Melanocyte of skin (primary cell): ENCODE results near the gene DHDDS. TPM values are rescaled to one million over a fixed set of nuclear protein-coding genes. Genes with fewer than 3 reads are reported as not detected.

Source experiments
- total RNA-seq, 2 donors: library from RNA; depleted of rRNA; stranded (reverse); fragments of >200 nt; gene quantifications; 2 replicates each; pipeline ENCODE4 v1.2.3, GENCODE V29; 2012

The DHDDS gene, protein sequence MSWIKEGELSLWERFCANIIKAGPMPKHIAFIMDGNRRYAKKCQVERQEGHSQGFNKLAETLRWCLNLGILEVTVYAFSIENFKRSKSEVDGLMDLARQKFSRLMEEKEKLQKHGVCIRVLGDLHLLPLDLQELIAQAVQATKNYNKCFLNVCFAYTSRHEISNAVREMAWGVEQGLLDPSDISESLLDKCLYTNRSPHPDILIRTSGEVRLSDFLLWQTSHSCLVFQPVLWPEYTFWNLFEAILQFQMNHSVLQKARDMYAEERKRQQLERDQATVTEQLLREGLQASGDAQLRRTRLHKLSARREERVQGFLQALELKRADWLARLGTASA
- 10 to 100 TPM; 50.2 to 59.6 TPM for total RNA-seq

DNA sequence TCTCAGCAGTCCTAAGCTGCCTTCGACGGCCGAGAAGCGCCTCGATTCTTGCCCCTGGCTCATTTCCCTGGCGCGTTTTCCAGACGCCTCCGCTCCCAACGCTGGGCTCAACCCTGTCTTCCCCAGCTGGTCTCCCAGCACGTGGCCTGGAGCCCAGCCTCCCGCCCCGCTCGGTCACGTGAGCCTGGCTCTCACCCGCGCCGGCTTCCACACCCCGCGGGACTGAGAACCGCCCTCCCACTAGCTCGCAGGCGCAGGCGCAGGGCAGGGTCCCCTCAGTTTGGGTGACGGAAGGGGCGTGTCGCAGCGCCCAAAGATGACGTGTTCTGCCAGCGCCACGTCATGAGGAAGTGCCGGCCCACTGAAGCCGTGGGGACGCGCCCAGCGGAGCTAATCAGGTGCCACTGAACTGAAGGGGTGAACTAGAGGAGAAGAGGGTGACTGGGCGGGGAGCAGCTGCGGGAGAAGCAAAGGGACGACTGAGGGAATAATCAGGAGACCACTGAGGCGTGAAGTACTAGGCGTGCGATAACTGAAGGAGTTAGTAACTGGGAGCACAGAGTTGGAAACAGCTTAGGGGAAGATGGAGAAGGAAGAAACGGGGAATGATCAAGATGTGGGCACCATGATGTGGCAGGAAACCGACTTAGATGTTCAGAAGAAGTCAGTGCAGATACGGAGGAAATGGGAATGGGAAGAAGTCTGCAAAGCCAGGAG lies at the start of gene DHDDS:
Gene DHDDS (plus strand): TSS at position 343 of the 717 bp plus-strand sequence. CDS start 625 bp downstream, outside the sequence.

DNA sequence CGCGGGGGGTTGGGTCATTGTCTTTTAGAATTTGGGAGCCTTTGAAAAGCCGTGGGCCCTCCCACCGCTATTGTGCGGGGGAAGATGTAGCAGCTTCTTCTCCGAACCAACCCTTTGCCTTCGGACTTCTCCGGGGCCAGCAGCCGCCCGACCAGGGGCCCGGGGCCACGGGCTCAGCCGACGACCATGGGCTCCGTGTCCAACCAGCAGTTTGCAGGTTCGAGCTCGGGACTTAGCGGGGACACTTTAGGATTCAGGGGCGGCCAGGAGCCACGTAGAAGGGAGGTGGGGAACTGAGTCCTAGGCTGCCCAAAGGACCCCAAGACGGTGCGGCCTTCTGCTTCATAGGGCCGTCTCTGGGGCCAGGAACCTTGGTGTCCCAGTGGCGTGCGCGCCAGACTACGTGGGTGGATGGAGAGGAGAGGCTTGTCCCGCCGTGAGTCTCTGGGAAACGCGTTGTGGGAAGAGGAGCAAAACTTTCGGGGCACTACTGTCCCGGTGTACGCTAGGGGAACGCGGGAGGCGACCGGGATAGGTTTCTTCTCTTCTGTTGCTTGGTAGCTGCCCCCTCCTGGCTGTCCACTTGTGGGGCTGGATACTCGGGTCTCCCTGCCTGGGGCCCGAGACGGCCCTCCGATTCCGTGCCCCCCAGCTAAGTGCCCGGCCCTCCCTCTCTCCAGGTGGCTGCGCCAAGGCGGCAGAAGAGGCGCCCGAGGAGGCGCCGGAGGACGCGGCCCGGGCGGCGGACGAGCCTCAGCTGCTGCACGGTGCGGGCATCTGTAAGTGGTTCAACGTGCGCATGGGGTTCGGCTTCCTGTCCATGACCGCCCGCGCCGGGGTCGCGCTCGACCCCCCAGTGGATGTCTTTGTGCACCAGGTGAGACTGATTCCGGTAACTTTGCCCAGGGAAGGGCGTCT lies 21.2 kb upstream of the DHDDS start, which contains the start of gene LIN28A:
Gene LIN28A (plus strand): TSS at position 112 of the 918 bp plus-strand sequence. CDS start 75 bp downstream, at position 187.

DNA sequence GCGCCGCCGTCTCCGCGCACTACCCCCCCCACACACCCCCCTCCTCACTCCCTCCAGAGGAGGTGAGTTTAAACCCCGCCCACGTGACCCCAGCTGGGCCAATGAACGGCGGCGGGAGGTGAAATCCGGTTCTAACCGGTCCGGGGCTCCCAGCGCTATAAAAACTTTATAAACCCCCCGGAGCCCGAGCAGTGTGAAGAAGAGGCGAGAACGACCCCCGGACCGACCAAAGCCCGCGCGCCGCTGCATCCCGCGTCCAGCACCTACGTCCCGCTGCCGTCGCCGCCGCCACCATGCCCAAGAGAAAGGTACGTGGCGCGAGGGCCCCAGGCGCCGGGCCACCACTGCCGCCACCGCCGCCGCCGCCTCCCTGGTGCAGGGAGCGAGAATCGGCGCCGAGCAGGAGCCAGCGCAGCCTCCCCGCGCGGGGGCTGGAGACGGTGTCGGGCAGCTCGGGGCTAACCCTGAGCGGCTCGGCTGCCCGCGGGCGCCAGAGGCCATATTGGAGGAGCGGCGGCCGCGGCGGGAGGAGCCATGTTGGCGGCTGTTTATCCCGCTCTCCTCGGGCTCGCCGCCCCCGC lies 40.3 kb downstream of the DHDDS start, which contains the start of gene HMGN2:
Gene HMGN2 (plus strand): TSS at position 121 of the 581 bp plus-strand sequence. CDS start 173 bp downstream, at position 294.

Other genes starting within 250 kb of the DHDDS start
- gene CATSPER4, start 241.7 kb upstream of the DHDDS start, total RNA-seq: not detected
- 10 to 100 TPM in 1 of 2 donors, 1 to 10 TPM in 1; 10.0 to 22.3 TPM for gene CEP85, start 198.1 kb upstream of the DHDDS start, total RNA-seq
- gene SH3BGRL3, start 152.2 kb upstream of the DHDDS start, total RNA-seq: 10 to 100 TPM; 11.7 to 15.7 TPM
- gene UBXN11, start 125.7 kb upstream of the DHDDS start, total RNA-seq: 1 to 10 TPM; 6.0 to 9.3 TPM
- not detected for gene CD52, start 114.4 kb upstream of the DHDDS start, total RNA-seq
- not detected for gene CRYBG2, start 78.2 kb upstream of the DHDDS start, total RNA-seq
- not detected for gene ZNF683, start 59.6 kb upstream of the DHDDS start, total RNA-seq
- not detected for gene LIN28A, start 21.5 kb upstream of the DHDDS start, total RNA-seq
- 100 to 1,000 TPM; 188 to 391 TPM for gene HMGN2, start 40.1 kb downstream of the DHDDS start, total RNA-seq
- 10 to 100 TPM in 1 of 2 donors, 1 to 10 TPM in 1; 5.9 to 12.7 TPM for gene RPS6KA1, start 97.4 kb downstream of the DHDDS start, total RNA-seq